Measurements from ENCODE around the gene MTUS2. TPM values are rescaled to one million over a fixed set of nuclear protein-coding genes. Genes with fewer than 3 reads are reported as not detected.

Gene MTUS2
- total and polyA plus RNA-seq, 2 of the 8 experiments (the other 6 are each of a cell fraction or from before 2014, with no cell fraction given) = 0.18 to 0.80 TPM

GRCh38 chr13:29397265-29397664 is 577.1 kb downstream of the MTUS2 start (continued):
- no peak for TF ChIP-seq EZH2 (IDR thresholded peaks at IDR 0.05; ENCODE audit: low read depth, low read length, severe bottlenecking)
- no peak for TF ChIP-seq SIRT6 (IDR thresholded peaks at IDR 0.05; ENCODE audit: low read length)
- no peak for TF ChIP-seq NRF1 (IDR thresholded peaks at IDR 0.05; ENCODE audit: low read depth, low read length)
- no peak for TF ChIP-seq KDM4A (IDR thresholded peaks at IDR 0.05; ENCODE audit: low read depth, low read length, severe bottlenecking)
- no peak for TF ChIP-seq NANOG (IDR thresholded peaks at IDR 0.05; ENCODE audit: insufficient read depth, low read depth, low read length, poor library complexity, severe bottlenecking)
